HEK293T (cell line): ENCODE results near the gene FFAR2.
"Not testable (repeated sequence)": the region's sequence is repeated elsewhere in the genome, so short reads cannot be mapped to it uniquely, and the experiment has no call there.

ENCODE experiments used
- CTCF ChIA-PET: fragments of 350-600 bp; formaldehyde crosslinking; extraction: SDS; loops from one replicate; lab custom pipeline; 2021; ENCODE audit warnings: antibody characterized with exemption, inconsistent platforms; lab: Yijun Ruan, JAX
- POLR2A ChIA-PET: fragments of 350-600 bp; formaldehyde crosslinking; extraction: SDS; loops from one replicate; lab custom pipeline; 2020; ENCODE audit warnings: antibody characterized with exemption, inconsistent platforms; lab: Yijun Ruan, JAX
- DNase-seq: peaks from one replicate; pipeline ENCODE4 v3.0.0; 2012; ENCODE audit warnings: mixed read lengths; ENCODE audit errors: extremely low spot score
- ARNT ChIP-seq: fragments of 450-650 bp; IDR thresholded peaks from 2 replicates; pipeline ENCODE4 v1.6.1; 2017; ENCODE audit warnings: mild to moderate bottlenecking
- BHLHE40 ChIP-seq: fragments of 450-650 bp; IDR thresholded peaks from 2 replicates; pipeline ENCODE4 v1.6.1; 2016; ENCODE audit warnings: mild to moderate bottlenecking, moderate library complexity, borderline replicate concordance
- CTBP1 ChIP-seq: fragments of 450-650 bp; IDR thresholded peaks from 2 replicates; pipeline ENCODE4 v1.6.1; 2016; ENCODE audit warnings: borderline replicate concordance
- ELF4 ChIP-seq: fragments of 450-650 bp; IDR thresholded peaks from 2 replicates; pipeline ENCODE4 v1.6.1; 2017; ENCODE audit warnings: antibody characterized with exemption
- FOXA1 ChIP-seq: fragments of 450-650 bp; IDR thresholded peaks from 2 replicates; pipeline ENCODE4 v1.6.1; 2016; ENCODE audit warnings: mild to moderate bottlenecking
- FOXK2 ChIP-seq: fragments of 450-650 bp; IDR thresholded peaks from 2 replicates; pipeline ENCODE4 v1.6.1; 2016; ENCODE audit warnings: mild to moderate bottlenecking
- FOXM1 ChIP-seq: fragments of 450-650 bp; IDR thresholded peaks from 2 replicates; pipeline ENCODE4 v1.6.1; 2017; ENCODE audit warnings: mild to moderate bottlenecking, borderline replicate concordance
- HDGF ChIP-seq: fragments of 450-650 bp; IDR thresholded peaks from 2 replicates; pipeline ENCODE4 v1.6.1; 2017; ENCODE audit warnings: antibody characterized with exemption, borderline replicate concordance
- L3MBTL2 ChIP-seq: fragments of 450-650 bp; conservative IDR thresholded peaks from 2 replicates; pipeline ENCODE4 v1.6.1; 2016; ENCODE audit warnings: mild to moderate bottlenecking
- LEF1 ChIP-seq: fragments of 450-650 bp; IDR thresholded peaks from 2 replicates; pipeline ENCODE4 v1.6.1; 2017; ENCODE audit warnings: mild to moderate bottlenecking, borderline replicate concordance
- NFRKB ChIP-seq: fragments of 450-650 bp; IDR thresholded peaks from 2 replicates; pipeline ENCODE4 v1.6.1; 2016; ENCODE audit warnings: mild to moderate bottlenecking, moderate library complexity
- SP1 ChIP-seq: fragments of 450-650 bp; IDR thresholded peaks from 2 replicates; pipeline ENCODE4 v1.6.1; 2017
- SUZ12 ChIP-seq: fragments of 450-650 bp; IDR thresholded peaks from 2 replicates; pipeline ENCODE4 v1.6.1; 2016; ENCODE audit warnings: mild to moderate bottlenecking
- TARDBP ChIP-seq: fragments of 450-650 bp; IDR thresholded peaks from 2 replicates; pipeline ENCODE4 v1.6.1; 2016
- ZNF384 ChIP-seq: fragments of 450-650 bp; IDR thresholded peaks from 2 replicates; pipeline ENCODE4 v1.6.1; 2016
- TF ChIP-seq, protein P1 (sequence below): fragments of 450-650 bp; IDR thresholded peaks from 2 replicates; pipeline ENCODE4 v1.6.1; 2016

FFAR2 gene

DNA sequence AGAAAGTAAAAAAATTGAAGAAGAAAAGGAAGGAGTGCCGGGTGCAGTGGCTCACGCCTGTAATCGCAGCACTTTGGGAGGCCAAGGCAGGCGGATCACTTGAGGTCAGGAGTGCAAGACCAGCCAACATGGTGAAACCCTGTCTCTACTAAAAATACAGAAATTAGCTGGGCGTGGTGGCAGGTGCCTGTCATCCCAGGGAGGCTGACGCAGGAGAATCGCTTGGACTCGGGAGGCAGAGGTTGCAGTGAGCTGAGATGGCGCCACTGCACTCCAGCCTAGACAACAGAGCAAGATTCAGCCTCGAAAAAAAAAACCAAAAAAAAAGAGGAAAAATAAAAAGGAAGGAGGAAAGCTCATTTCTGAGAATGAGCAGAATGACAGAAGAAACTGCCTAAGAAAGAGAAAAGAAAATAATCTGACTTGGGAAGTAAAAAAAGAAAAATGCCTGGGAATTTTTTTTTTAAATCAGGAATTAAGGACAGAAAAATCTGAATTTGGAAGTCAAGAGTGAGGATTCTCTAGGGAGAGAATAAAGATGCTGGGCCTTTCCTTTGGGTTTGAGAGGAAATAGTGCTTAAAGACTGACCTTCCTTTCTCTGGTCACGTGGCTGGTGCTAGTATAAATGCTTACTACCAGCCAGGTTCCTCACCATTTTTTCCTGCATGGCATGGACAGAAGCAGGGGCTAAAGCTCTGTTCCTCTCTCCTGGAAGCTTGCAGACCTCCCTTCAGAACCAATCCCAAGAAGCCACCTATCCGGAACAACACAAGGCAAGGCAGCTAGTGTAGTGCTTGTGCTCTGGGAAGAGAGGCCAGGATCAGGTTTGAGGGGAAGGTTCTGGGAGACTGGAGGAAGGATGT, at the start of gene FFAR2:
TSS of gene FFAR2 (plus strand) at position 652 of the 864 bp plus-strand sequence. CDS start 1,458 bp downstream, outside the sequence.
- POLR2A ChIA-PET, result no interaction called here
- no peak for TF ChIP-seq ELF4
- TF ChIP-seq NFRKB, result no peak
- no peak for TF ChIP-seq FOXA1
- TF ChIP-seq SUZ12, result no peak
- no peak for TF ChIP-seq FOXK2
- no peak for TF ChIP-seq HDGF
- no peak for TF ChIP-seq FOXM1
- no peak for TF ChIP-seq BHLHE40
- no peak for DNase-seq
- CTCF ChIA-PET, result no interaction called here

DNA sequence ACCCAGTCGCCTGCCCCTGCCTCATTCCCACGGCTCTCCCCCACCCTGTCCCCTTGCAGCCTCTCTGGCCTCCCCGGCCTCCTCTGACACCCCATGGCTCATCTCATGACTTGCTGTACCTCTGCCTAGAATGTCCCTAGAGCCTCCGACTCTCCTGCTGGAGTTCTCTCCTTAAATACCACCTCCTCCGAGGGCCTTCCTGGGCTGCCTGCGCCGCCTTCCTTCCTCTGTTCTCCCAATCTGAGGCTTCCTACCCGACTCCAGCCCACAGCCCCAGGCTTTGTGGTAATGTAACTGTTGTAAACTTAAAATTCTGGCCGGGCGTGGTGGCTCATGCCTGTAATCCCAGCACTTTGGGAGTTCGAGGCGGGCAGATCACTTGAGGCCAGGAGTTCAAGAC, 49.5 kb upstream of the FFAR2 start:
- ChIA-PET POLR2A (no interaction called here), CTCF (no interaction called here)
- no peak for DNase-seq
- no peak for TF ChIP-seq SP1
- no peak for TF ChIP-seq NFRKB
- no peak for TF ChIP-seq CTBP1
- no peak for TF ChIP-seq L3MBTL2
- no peak for TF ChIP-seq TARDBP
- TF ChIP-seq LEF1, result no peak
- TF ChIP-seq FOXA1, result no peak
- TF ChIP-seq HDGF, result no peak
- TF ChIP-seq, protein P1, sequence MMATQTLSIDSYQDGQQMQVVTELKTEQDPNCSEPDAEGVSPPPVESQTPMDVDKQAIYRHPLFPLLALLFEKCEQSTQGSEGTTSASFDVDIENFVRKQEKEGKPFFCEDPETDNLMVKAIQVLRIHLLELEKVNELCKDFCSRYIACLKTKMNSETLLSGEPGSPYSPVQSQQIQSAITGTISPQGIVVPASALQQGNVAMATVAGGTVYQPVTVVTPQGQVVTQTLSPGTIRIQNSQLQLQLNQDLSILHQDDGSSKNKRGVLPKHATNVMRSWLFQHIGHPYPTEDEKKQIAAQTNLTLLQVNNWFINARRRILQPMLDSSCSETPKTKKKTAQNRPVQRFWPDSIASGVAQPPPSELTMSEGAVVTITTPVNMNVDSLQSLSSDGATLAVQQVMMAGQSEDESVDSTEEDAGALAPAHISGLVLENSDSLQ, result no peak
- no peak for TF ChIP-seq FOXM1
- TF ChIP-seq ARNT, result no peak
- no peak for TF ChIP-seq SUZ12
- no peak for TF ChIP-seq FOXK2
- TF ChIP-seq BHLHE40, result no peak
- no peak for TF ChIP-seq ELF4
- TF ChIP-seq ZNF384, result no peak

DNA sequence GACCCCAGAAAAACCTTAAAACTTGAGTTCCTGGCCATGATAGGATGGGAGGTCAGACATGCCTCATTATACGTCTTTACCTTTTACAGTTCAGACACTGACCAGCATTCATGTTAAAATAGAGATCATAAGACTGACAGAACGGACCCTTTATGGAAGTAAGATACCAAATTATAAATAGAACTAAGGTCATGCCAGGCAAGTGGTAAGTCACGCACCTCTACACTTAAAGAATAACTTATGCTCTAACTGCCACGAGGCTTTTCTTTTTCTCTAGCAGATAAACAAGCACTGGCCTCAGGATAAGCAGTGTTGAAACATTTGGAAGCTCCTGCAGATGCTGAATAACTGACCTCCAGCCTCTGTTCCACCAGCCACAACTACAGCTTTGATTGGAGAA, 48.8 kb upstream of the FFAR2 start:
- no peak for TF ChIP-seq NFRKB
- CTCF ChIA-PET, result no interaction called here
- POLR2A ChIA-PET, result no interaction called here

DNA sequence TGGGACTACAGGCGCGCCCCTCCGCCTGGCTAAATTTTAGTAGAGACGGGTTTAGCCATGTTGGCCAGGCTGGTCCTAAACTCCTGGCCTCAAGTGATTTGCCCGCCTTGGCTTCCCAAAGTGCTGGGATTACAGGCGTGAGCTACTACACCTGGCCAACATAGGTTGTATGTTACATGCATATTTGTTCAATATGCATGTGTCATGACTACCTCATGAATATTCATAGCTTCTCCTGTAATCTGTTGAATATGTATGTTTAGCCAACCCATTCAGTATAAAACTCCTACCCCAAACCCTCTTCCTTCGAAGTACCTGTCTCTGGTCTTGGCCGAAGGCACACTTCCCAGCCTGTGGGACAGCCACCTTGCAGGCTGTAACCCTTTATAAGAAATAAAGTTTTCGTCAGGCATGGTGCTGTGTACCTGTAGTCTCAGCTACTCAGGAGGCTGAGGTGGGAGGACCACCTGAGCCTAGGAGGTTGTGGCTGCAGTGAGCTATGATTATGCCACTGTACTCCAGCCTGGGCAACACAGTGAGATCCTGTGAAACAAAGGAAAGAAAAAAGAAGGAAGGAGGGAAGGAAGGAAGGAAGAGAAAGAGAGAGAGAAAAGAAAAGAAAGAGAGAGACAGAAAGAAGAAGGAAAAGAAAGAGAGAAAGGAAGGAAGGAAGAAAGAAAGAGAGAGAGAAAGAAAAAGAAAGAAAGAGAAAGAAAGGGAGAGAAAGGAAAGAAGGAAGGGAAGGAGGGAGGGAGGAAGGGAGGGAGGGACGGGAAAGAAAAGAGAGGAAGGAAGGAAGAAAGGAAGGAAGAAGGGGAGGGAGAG, 47.9 kb upstream of the FFAR2 start:
- no peak for DNase-seq
- no peak for TF ChIP-seq FOXK2
- no peak for TF ChIP-seq L3MBTL2
- TF ChIP-seq HDGF, result no peak
- CTCF ChIA-PET, result interaction anchor here (0.6 kb wide), 1 partner anchor 8 kb away, joined by 3 read pairs; no protein-coding TSS in a partner anchor
- POLR2A ChIA-PET, result no interaction called here

More for the DNA sequence above, 48.8 kb upstream of the FFAR2 start:
- DNase-seq, result no peak

DNA sequence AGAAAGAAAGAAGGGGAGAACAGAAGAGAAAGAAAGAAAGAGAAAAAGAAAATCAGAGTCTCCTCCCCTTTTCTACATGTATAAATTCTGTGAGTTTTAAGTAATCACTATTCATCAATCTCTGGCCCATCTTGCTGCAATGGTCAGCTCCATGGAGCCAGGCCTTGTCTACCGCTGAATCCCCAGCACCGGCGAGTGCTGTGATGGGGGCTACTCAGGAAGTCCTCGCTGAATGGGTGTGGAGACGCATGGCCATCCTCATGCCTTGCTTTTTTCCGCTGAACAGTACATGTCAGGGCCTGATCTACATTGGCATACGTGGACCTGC, 47.3 kb upstream of the FFAR2 start:
- ChIA-PET CTCF (no interaction called here), POLR2A (no interaction called here)
- TF ChIP-seq FOXA1 (no peak), HDGF (no peak), FOXK2 (no peak), SP1 (no peak), ARNT (no peak), ZNF384 (no peak), NFRKB (no peak), FOXM1 (no peak), BHLHE40 (no peak), LEF1 (no peak)
- TF ChIP-seq, protein P1, result no peak
- no peak for DNase-seq

DNA sequence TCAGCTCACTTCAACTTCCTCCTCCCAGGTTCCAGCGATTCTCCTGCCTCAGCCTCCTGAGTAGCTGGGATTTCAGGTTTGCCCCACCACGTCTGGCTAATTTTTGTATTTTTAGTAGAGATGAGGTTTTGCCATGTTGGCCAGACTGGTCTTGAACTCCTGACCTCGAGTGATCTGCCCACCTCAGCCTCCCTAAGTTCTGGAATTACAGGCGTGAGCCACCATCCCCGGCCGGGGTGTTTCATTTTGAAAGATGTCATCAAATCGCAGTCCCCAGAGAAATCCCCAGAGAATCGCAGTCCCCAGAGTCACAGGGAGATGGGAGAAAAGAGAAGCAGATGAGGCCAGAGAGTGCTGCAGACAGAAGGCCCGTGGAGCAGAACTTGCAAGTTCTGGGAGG, 46.6 kb upstream of the FFAR2 start:
- POLR2A ChIA-PET, CTCF ChIA-PET, DNase-seq: not testable (repeated sequence)

DNA sequence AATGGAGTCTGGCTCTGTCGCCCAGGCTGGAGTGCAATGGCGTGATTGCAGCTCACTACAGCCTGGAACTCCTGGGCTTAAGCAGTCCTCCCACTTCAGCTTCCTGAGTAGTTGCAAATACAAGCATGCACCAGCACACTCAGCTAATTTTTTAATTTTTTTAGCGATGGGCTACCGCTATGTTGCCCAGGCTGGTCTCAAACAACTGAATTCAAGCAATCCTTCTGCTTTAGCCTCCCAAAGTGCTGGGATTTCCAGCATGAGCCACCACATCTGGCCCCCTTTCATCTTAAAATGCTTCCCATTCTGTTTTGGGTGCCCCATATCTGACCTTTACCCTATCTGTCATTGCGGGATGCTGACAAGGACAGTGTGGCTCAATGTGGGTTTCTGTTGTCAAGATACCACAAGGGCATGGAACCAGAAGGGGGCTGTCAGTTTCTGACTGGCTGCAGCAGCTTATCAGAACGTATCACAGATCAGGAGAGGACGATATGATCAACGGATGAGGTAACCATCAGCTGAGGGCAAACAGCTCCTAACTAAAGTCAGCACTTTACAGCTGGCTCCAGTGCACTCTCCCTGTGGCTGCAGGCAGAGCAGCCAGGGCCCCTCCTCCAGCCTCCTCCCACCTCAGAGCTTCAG, 44.8 kb upstream of the FFAR2 start:
- ChIA-PET CTCF (no interaction called here), POLR2A (no interaction called here)
- no peak for TF ChIP-seq CTBP1
- TF ChIP-seq ZNF384, result no peak
- no peak for TF ChIP-seq BHLHE40
- TF ChIP-seq NFRKB, result no peak
- no peak for TF ChIP-seq FOXA1
- no peak for TF ChIP-seq LEF1
- no peak for TF ChIP-seq L3MBTL2
- TF ChIP-seq, protein P1, result no peak
- no peak for TF ChIP-seq FOXK2
- no peak for DNase-seq
